Fibroblast of lung (primary cell): Measurements from ENCODE around the gene CKS2.

Experiments used
- EZH2 ChIP-seq: IDR thresholded peaks from 2 replicates; pipeline ENCODE4 v1.5.1; 2012; ENCODE audit warnings: low read length, control low read depth, mild to moderate bottlenecking; ENCODE audit errors: missing control alignments
- TF ChIP-seq, protein P1 (sequence below), 2 donors: IDR thresholded peaks in 1 of 2; conservative IDR thresholded peaks in 1 of 2; 1 replicate in 1 of 2; 2 replicates in 1 of 2; pipeline ENCODE4 v1.5.1; 2011 to 2012; ENCODE audit warnings: low read length in 2 of 2, control low read depth in 1 of 2, inconsistent platforms in 1 of 2, low read depth in 1 of 2, mild to moderate bottlenecking in 1 of 2

GRCh38 chr9:89309608-89310474 lies 1.2 kb upstream of the CKS2 start:
- TF ChIP-seq, protein P1, sequence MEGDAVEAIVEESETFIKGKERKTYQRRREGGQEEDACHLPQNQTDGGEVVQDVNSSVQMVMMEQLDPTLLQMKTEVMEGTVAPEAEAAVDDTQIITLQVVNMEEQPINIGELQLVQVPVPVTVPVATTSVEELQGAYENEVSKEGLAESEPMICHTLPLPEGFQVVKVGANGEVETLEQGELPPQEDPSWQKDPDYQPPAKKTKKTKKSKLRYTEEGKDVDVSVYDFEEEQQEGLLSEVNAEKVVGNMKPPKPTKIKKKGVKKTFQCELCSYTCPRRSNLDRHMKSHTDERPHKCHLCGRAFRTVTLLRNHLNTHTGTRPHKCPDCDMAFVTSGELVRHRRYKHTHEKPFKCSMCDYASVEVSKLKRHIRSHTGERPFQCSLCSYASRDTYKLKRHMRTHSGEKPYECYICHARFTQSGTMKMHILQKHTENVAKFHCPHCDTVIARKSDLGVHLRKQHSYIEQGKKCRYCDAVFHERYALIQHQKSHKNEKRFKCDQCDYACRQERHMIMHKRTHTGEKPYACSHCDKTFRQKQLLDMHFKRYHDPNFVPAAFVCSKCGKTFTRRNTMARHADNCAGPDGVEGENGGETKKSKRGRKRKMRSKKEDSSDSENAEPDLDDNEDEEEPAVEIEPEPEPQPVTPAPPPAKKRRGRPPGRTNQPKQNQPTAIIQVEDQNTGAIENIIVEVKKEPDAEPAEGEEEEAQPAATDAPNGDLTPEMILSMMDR (conservative IDR thresholded peaks at IDR 0.05 in 1 of 2, IDR thresholded peaks at IDR 0.05 in 1 of 2; ENCODE audit: low read depth in 1 of 2, low read length in 2 of 2): no peak
- no peak for TF ChIP-seq EZH2
